Right cardiac atrium (tissue), 5 donors: ENCODE data around the gene IL1R1. TPM values are rescaled to one million over a fixed set of nuclear protein-coding genes. Genes with fewer than 3 reads are reported as not detected.

Experiments
- ATAC-seq, 2 donors: fragments of 200-7000 bp; cut with Tn5 transposase; one replicate each; pipeline versions ENCODE4 v1.8.0 to v1.9.1; 2020; ENCODE audit warnings: moderate library complexity in 2 of 2, mild to moderate bottlenecking in 1 of 2
- DNase-seq, 3 donors: peaks; one replicate each; pipeline ENCODE4 v3.0.0-alpha.2; 2020
- H3K27ac ChIP-seq: one replicate; pipeline ENCODE4 v1.5.1; 2013; ENCODE audit warnings: mild to moderate bottlenecking, low read length, control low read depth, moderate library complexity
- H3K27me3 ChIP-seq: one replicate; pipeline ENCODE4 v1.6.1; 2013; ENCODE audit not compliant: control insufficient read depth, insufficient read depth
- H3K4me1 ChIP-seq: one replicate; pipeline ENCODE4 v1.6.1; 2013; ENCODE audit warnings: low read length; ENCODE audit not compliant: control insufficient read depth, insufficient read depth
- H3K4me3 ChIP-seq: one replicate; pipeline ENCODE4 v1.5.1; 2013; ENCODE audit warnings: low read length, control low read depth
- H3K9me3 ChIP-seq: one replicate; pipeline ENCODE4 v1.6.1; 2013; ENCODE audit warnings: low read length; ENCODE audit not compliant: control insufficient read depth
- WGBS: extraction: QIAGEN DNeasy Blood & Tissue Kit; methylation state at CpG from one replicate; pipeline ENCODE4 v1.1.7; 2013; 5-methylcytosine and 5-hydroxymethylcytosine counted together
- intact Hi-C, 4 donors: fragments of 100-400 bp; cut with DNase I; formaldehyde crosslinking; loops; one replicate each; pipeline versions ENCODE4 v1.11.0 to v1.14.0; 2022 to 2023
- polyA plus RNA-seq: library from polyadenylated mRNA; stranded (reverse); fragments of 200-250 nt; gene quantifications from one replicate; pipeline ENCODE4 v1.2.3, GENCODE V29; 2013
- total RNA-seq, 4 donors: library from RNA; stranded (reverse); fragmentation: NEBNext Ultra II Directional; extraction: Animal tissue kit (Norgen Biotek cat#: 25700); gene quantifications; one replicate each; pipeline ENCODE4 v1.2.1, GENCODE V29; 2021
- donor health status: healthy with polysubstance abuse.
- donor health status: DM: no; HTN: yes; CAD: no.
- donor health status: DM: no; HTN: no; CAD: no.
- donor health status: DM: no; HTN: yes; CAD: no; lungs with severe emphysema.
- donor health status: DM: yes; HTN: yes; CAD: no.

Gene IL1R1
- total and polyA plus RNA-seq, 5 donors = 32.2 to 111 (median 54.8) TPM

DNA sequence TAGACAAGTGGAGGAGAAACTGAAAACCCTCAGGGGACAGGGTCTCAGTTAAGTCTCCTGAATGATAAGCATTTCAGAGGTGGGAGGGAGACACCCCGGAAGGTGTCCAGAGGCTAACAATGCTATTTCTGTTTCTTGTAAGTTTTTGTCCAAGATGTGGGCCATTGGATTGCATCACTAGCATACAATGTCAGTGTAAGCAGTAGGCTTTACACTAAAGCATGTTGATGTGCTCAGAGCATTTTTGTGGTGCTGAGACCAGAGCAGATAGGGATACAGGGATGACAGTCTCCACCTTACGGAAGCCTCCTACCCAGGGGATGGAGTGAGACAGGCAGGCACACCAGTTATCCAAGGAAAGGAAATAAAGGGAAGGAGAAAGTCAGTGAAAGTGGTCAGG is 2.2 kb upstream of the IL1R1 start:
- H3K27ac ChIP-seq = no peak overlapping the region
- ATAC-seq = no peak
- H3K9me3 ChIP-seq = no peaks in the 10 kb centered on the region
- no peak overlapping the region for H3K4me3 ChIP-seq
- no peak for DNase-seq
- H3K4me1 ChIP-seq = peaks cover 7% of the 10 kb centered on the region
- no peaks in the 10 kb centered on the region for H3K27me3 ChIP-seq
- intact Hi-C loops = loop anchor here in 2 of 4 donors (5.0 to 10.0 kb wide), 2 partner anchors 38 to 66 kb away; no protein-coding TSS in a partner anchor
- WGBS = 95% methylated on average over 2 of the region's 2 CpGs

GRCh38 chr2:102141011-102141943 is 1.3 kb upstream of the IL1R1 start:
- Histone ChIP-seq H3K9me3 (no peaks in the 10 kb centered on the region), H3K4me3 (peak overlapping the region; percentile 49), H3K4me1 (peaks cover 7% of the 10 kb centered on the region), H3K27ac (peak overlapping the region; percentile 62), H3K27me3 (no peaks in the 10 kb centered on the region)
- intact Hi-C loops = loop anchor here in 2 of 4 donors (5.0 to 10.0 kb wide), 2 partner anchors 39 to 66 kb away; no protein-coding TSS in a partner anchor
- peak in 1 of 3 donors; percentile 65 for DNase-seq
- ATAC-seq = peak; percentile 18 to 45
- WGBS = 43% methylated on average over 15 of the region's 15 CpGs

GRCh38 chr2:102142829-102143449 is 393 bp downstream of the IL1R1 start:
- Histone ChIP-seq H3K27me3 (no peaks in the 10 kb centered on the region), H3K4me3 (peak overlapping the region; percentile 49), H3K9me3 (no peaks in the 10 kb centered on the region), H3K27ac (peak overlapping the region; percentile 70), H3K4me1 (peaks cover 9% of the 10 kb centered on the region)
- 6% methylated on average over 42 of the region's 42 CpGs for WGBS
- ATAC-seq = peak in 1 of 2 donors; percentile 1
- DNase-seq = peak in 1 of 3 donors; percentile 34
- intact Hi-C loops = loop anchor here in 2 of 4 donors (5.0 to 10.0 kb wide), 2 partner anchors 41 to 68 kb away; no protein-coding TSS in a partner anchor

- Histone ChIP-seq H3K9me3 (no peaks in the 10 kb centered on the region), H3K27ac (peak overlapping the region; percentile 70), H3K4me3 (peak overlapping the region; percentile 49), H3K4me1 (peaks cover 11% of the 10 kb centered on the region), H3K27me3 (no peaks in the 10 kb centered on the region)
- intact Hi-C loops = loop anchor here in 2 of 4 donors (5.0 to 10.0 kb wide), 2 partner anchors 41 to 69 kb away; no protein-coding TSS in a partner anchor
- 35% methylated on average over 10 of the region's 10 CpGs for WGBS
- ATAC-seq (peak; percentile 35 to 52), DNase-seq (peak; percentile 48 to 81 (median 81))
These were observed 972 bp downstream of the IL1R1 start for GRCh38 chr2:102143450-102143985.

GRCh38 chr2:102144128-102144527 is 1.6 kb downstream of the IL1R1 start:
- peaks cover 11% of the 10 kb centered on the region for H3K4me1 ChIP-seq
- no peak for DNase-seq
- intact Hi-C loops = loop anchor here in 2 of 4 donors (5.0 to 10.0 kb wide), 2 partner anchors 42 to 69 kb away; no protein-coding TSS in a partner anchor

GRCh38 chr2:102145107-102145506 is 2.6 kb downstream of the IL1R1 start:
- no peak overlapping the region for H3K27ac ChIP-seq
- no peaks in the 10 kb centered on the region for H3K27me3 ChIP-seq
- H3K4me3 ChIP-seq = peak overlapping the region; percentile 10
- peaks cover 17% of the 10 kb centered on the region for H3K4me1 ChIP-seq
- 90% methylated on average over 4 of the region's 4 CpGs for WGBS
- ATAC-seq (no peak), DNase-seq (no peak)
- intact Hi-C loops = loop anchor here in 1 of 4 donors (10.0 kb wide), 1 partner anchor 70 kb away; no protein-coding TSS in a partner anchor
- H3K9me3 ChIP-seq = no peaks in the 10 kb centered on the region

More at GRCh38 chr2:102144128-102144527, 1.6 kb downstream of the IL1R1 start:
- no peak for ATAC-seq
- Histone ChIP-seq H3K27ac (peak overlapping the region; percentile 70), H3K9me3 (no peaks in the 10 kb centered on the region), H3K27me3 (no peaks in the 10 kb centered on the region), H3K4me3 (peak overlapping the region; percentile 49)
- WGBS = 27% methylated on average over 4 of the region's 4 CpGs

- no peak overlapping the region for H3K4me3 ChIP-seq
- ATAC-seq = no peak
- peaks cover 16% of the 10 kb centered on the region for H3K4me1 ChIP-seq
- no peak overlapping the region for H3K27ac ChIP-seq
- WGBS = 95% methylated on average over 4 of the region's 4 CpGs
- no peak for DNase-seq
- no peaks in the 10 kb centered on the region for H3K27me3 ChIP-seq
- no peaks in the 10 kb centered on the region for H3K9me3 ChIP-seq
- intact Hi-C loops = loop anchor here in 1 of 4 donors (10.0 kb wide), 1 partner anchor 71 kb away; no protein-coding TSS in a partner anchor
These were observed 3.4 kb downstream of the IL1R1 start for GRCh38 chr2:102145934-102146333.

DNA sequence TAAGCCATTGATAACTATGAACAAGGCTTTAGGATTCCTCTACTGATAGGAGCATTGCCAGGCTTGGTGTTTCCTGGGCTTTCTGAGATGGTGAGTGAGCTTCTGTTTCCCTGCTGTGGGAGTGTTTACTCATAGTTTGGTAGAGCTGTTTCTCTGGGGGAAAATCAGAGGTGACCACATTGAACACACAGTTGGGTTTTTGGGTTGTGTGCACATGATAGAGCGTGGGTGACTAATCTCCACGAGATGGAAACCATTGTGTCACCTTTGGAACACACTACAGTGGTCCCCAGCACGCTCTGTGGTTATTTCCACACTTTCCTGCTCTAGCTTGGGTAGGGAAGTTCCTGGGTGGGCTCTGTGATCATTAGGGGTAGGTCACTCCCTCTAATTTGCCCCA is 5.4 kb downstream of the IL1R1 start:
- peaks cover 14% of the 10 kb centered on the region for H3K4me1 ChIP-seq
- intact Hi-C loops = loop anchor here in 1 of 4 donors (10.0 kb wide), 1 partner anchor 73 kb away; no protein-coding TSS in a partner anchor
- no peaks in the 10 kb centered on the region for H3K9me3 ChIP-seq
- no peak overlapping the region for H3K4me3 ChIP-seq
- no peaks in the 10 kb centered on the region for H3K27me3 ChIP-seq
- WGBS = 67% methylated on average over 3 of the region's 3 CpGs
- H3K27ac ChIP-seq = no peak overlapping the region
- DNase-seq (no peak), ATAC-seq (peak in 1 of 2 donors; percentile 35)

GRCh38 chr2:102149243-102149642 is 6.7 kb downstream of the IL1R1 start:
- intact Hi-C loops = loop anchor here in 1 of 4 donors (10.0 kb wide), 1 partner anchor 74 kb away; no protein-coding TSS in a partner anchor
- Histone ChIP-seq H3K27me3 (no peaks in the 10 kb centered on the region), H3K27ac (peak overlapping the region; percentile 23), H3K4me3 (no peak overlapping the region), H3K4me1 (peaks cover 14% of the 10 kb centered on the region), H3K9me3 (no peaks in the 10 kb centered on the region)
- DNase-seq (no peak), ATAC-seq (no peak)
- WGBS = 73% methylated on average over 2 of the region's 2 CpGs

GRCh38 chr2:102149644-102150455 is 7.3 kb downstream of the IL1R1 start:
- 78% methylated on average over 9 of the region's 9 CpGs for whole genome bisulfite sequencing
- Histone ChIP-seq H3K27me3 (no peaks in the 10 kb centered on the region), H3K4me1 (peaks cover 14% of the 10 kb centered on the region), H3K4me3 (no peak overlapping the region), H3K27ac (peak overlapping the region; percentile 23), H3K9me3 (no peaks in the 10 kb centered on the region)
- intact Hi-C loops = loop anchor here in 1 of 4 donors (10.0 kb wide), 1 partner anchor 75 kb away; no protein-coding TSS in a partner anchor
- DNase-seq (no peak), ATAC-seq (no peak)
